ENCODE measurements around the gene PDPN.

DNA sequence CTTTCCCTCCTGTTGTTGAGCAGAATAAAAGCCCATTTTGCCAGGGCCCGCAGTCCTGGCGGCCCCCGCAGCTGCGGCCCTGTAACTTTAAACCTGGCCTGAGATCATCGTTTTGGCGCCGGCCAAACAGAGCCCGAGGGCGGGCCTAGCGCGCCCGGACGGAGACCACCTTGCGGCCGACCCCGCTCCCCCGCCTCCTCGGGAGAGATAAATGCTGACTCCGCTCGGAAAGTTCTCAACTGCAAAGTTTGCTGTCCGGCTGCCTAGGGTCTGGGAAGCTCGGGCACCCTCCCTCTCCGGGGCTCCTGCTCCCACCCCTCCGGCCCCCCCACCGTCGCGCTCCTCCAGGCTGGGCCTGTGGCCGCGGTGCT, at the start of gene PDPN:
- TF ChIP-seq EZH2phosphoT487 (IDR thresholded peaks at IDR 0.05; ENCODE audit: insufficient read depth, low read depth): no peak
- no peak for TF ChIP-seq EZH2 (IDR thresholded peaks at IDR 0.05; ENCODE audit: insufficient read depth, poor library complexity, severe bottlenecking)
